ENCODE data around the gene PRSS21. TPM values are rescaled to one million over a fixed set of nuclear protein-coding genes. Genes with fewer than 3 reads are reported as not detected.

The PRSS21 gene
- total RNA-seq, 1 donor from 2014 or later, result not detected

- no peak overlapping the region for H3K4me3 ChIP-seq
- H3K27ac ChIP-seq, result no peak overlapping the region
- H3K36me3 ChIP-seq, result no peaks in the 10 kb centered on the region
- no peaks in the 10 kb centered on the region for H3K27me3 ChIP-seq
- peaks cover 0 to 6% of the 10 kb centered on the region in 2 donors for H3K9me3 ChIP-seq
- intact Hi-C loops (cut with DNase I), result no loop called here
- no peak for DNase-seq (ENCODE audit: low spot score in 2 of 2)
- H3K4me1 ChIP-seq, result peaks cover 0 to 5% of the 10 kb centered on the region in 2 donors
- no peak for TF ChIP-seq CTCF (IDR thresholded peaks at IDR 0.05)
Observed at GRCh38 chr16:2809149-2809760, 7.8 kb upstream of the PRSS21 start.

- Histone ChIP-seq H3K4me3 (no peak overlapping the region), H3K4me1 (peaks cover 0 to 5% of the 10 kb centered on the region in 2 donors), H3K9me3 (no peaks in the 10 kb centered on the region), H3K27ac (no peak overlapping the region), H3K36me3 (no peaks in the 10 kb centered on the region), H3K27me3 (no peaks in the 10 kb centered on the region)
- DNase-seq (ENCODE audit: low spot score in 2 of 2), result no peak
- TF ChIP-seq CTCF (IDR thresholded peaks at IDR 0.05), result no peak
- intact Hi-C loops (cut with DNase I), result no loop called here
Observed at GRCh38 chr16:2810651-2811050, 6.4 kb upstream of the PRSS21 start.

GRCh38 chr16:2811703-2812471, 5.2 kb upstream of the PRSS21 start:
- TF ChIP-seq CTCF (IDR thresholded peaks at IDR 0.05), result no peak
- H3K4me3 ChIP-seq, result no peak overlapping the region
- no peaks in the 10 kb centered on the region for H3K9me3 ChIP-seq
- no peak for DNase-seq (ENCODE audit: low spot score in 2 of 2)
- H3K27ac ChIP-seq, result no peak overlapping the region
- H3K4me1 ChIP-seq, result peaks cover 0 to 5% of the 10 kb centered on the region in 2 donors
- intact Hi-C loops (cut with DNase I), result no loop called here
- H3K27me3 ChIP-seq, result no peaks in the 10 kb centered on the region
- no peaks in the 10 kb centered on the region for H3K36me3 ChIP-seq

GRCh38 chr16:2813771-2814221, 3.2 kb upstream of the PRSS21 start:
- no peak for TF ChIP-seq CTCF (IDR thresholded peaks at IDR 0.05)
- no peaks in the 10 kb centered on the region for H3K36me3 ChIP-seq

GRCh38 chr16:2814551-2815298, 2.3 kb upstream of the PRSS21 start:
- no peaks in the 10 kb centered on the region for H3K36me3 ChIP-seq
- no peaks in the 10 kb centered on the region for H3K27me3 ChIP-seq
- H3K27ac ChIP-seq, result no peak overlapping the region
- no peaks in the 10 kb centered on the region for H3K9me3 ChIP-seq
- intact Hi-C loops (cut with DNase I), result no loop called here
- no peak overlapping the region for H3K4me3 ChIP-seq
- no peak for DNase-seq (ENCODE audit: low spot score in 2 of 2)
- peaks cover 0 to 5% of the 10 kb centered on the region in 2 donors for H3K4me1 ChIP-seq
- TF ChIP-seq CTCF (IDR thresholded peaks at IDR 0.05), result no peak

More at GRCh38 chr16:2813771-2814221, 3.2 kb upstream of the PRSS21 start:
- intact Hi-C loops (cut with DNase I), result no loop called here
- no peak for DNase-seq (ENCODE audit: low spot score in 2 of 2)
- Histone ChIP-seq H3K27ac (no peak overlapping the region), H3K9me3 (no peaks in the 10 kb centered on the region), H3K27me3 (no peaks in the 10 kb centered on the region), H3K4me3 (no peak overlapping the region), H3K4me1 (peaks cover 0 to 5% of the 10 kb centered on the region in 2 donors)

Data from ascending aorta (tissue), 2 donors.